ENCODE measurements around the gene RPL15. TPM values are rescaled to one million over a fixed set of nuclear protein-coding genes. Genes with fewer than 3 reads are reported as not detected.

RPL15 gene
- total and polyA plus RNA-seq, 2 of the 8 experiments (the other 6 are each of a cell fraction or from before 2014, with no cell fraction given), result 2,819 to 6,473 TPM

DNA sequence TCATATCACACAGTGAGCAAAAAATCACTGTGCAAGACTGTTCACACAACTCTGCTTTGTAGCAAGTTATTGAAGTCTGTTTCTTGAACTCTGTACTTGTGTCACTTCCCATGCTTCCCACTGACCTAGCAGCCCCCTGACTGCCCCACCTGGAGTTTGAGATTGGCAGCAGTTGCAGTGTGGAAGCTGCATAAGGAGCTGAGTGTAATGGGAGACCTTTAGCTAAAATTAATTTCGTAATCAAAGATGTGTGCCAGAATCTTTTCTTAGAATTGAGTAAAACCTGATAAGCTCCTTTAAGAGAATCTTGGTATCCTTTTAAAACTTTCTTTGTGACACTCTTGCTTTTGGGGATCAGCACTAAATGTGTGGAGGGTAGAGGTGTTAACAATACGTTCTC lies 43.0 kb upstream of the RPL15 start:
- no peak overlapping the region for H3K14ac ChIP-seq (ENCODE audit: insufficient read length)
- no peak overlapping the region for H2BK5ac ChIP-seq (ENCODE audit: low read depth, low read length)
- H3K4me1 ChIP-seq (replicated peaks in 1 of 4; ENCODE audit: control insufficient read depth in 3 of 4, insufficient read depth in 4 of 4, low read length in 3 of 4), result no peaks in the 10 kb centered on the region; a peak in 2 of 7 replicates
- no peak overlapping the region for H3K18ac ChIP-seq (ENCODE audit: extremely low read depth, low read length)
- TF ChIP-seq CEBPB (IDR thresholded peaks at IDR 0.05; ENCODE audit: low read depth, low read length), result no peak
- peaks cover 0 to 8% of the 10 kb centered on the region in 2 experiments for H4K20me1 ChIP-seq (replicated peaks in 1 of 2; ENCODE audit: control insufficient read depth in 1 of 2, insufficient read depth in 2 of 2, low read length in 2 of 2)
- no peak overlapping the region for H3K4ac ChIP-seq (replicated peaks; ENCODE audit: insufficient read length, low read depth, low read length)
- DNase-seq (ENCODE audit: low read depth in 1 of 2, low spot score in 2 of 2) (no peak), FAIRE-seq (no peak)
- no peak overlapping the region for H2BK12ac ChIP-seq (ENCODE audit: low read depth, low read length)
- peaks cover 3 to 67% of the 10 kb centered on the region in 2 experiments for H3K79me2 ChIP-seq (ENCODE audit: control insufficient read depth in 1 of 2, insufficient read depth in 2 of 2, low read length in 2 of 2)
- H3K23ac ChIP-seq (ENCODE audit: insufficient read length), result no peak overlapping the region
- no peaks in the 10 kb centered on the region for H3K23me2 ChIP-seq (ENCODE audit: low read depth, low read length)
- no peak overlapping the region for H2AK5ac ChIP-seq (ENCODE audit: low read depth, low read length)
- no peak overlapping the region for H2BK120ac ChIP-seq (replicated peaks; ENCODE audit: low read depth, low read length)
- CTCF ChIA-PET (ENCODE audit: partially characterized antibody), result interaction anchor here (0.9 to 3.2 kb wide), 5 partner anchors 9 to 103 kb away, joined by 3 to 15 read pairs (median 4); no protein-coding TSS in a partner anchor
- H3K56ac ChIP-seq (replicated peaks; ENCODE audit: insufficient read length, low read depth, low read length), result no peak overlapping the region
- H3K36me3 ChIP-seq (ENCODE audit: control insufficient read depth in 2 of 4, insufficient read depth in 4 of 4, low read length in 3 of 4), result peaks cover 0 to 16% (median 6%) of the 10 kb centered on the region in 4 experiments; a peak in 5 of 8 replicates
- no peak overlapping the region for H2BK15ac ChIP-seq (ENCODE audit: low read length)
- POLR2A ChIA-PET (ENCODE audit: partially characterized antibody), result interaction anchor here (1.0 to 3.3 kb wide), 2 partner anchors 11 to 43 kb away, joined by 3 to 14 read pairs; partner anchors contain the start of genes NKIRAS1 and RPL15
- no peak overlapping the region for H4K91ac ChIP-seq (replicated peaks; ENCODE audit: insufficient read length, low read length)
- H3K9ac ChIP-seq (replicated peaks in 1 of 4; ENCODE audit: extremely low read depth in 1 of 4, low read depth in 3 of 4, low read length in 3 of 4), result no peak overlapping the region
- no peak overlapping the region for H3K4me2 ChIP-seq (ENCODE audit: insufficient read depth in 1 of 2, low read depth in 2 of 2, low read length in 2 of 2)
- 94% methylated on average over 2 of the region's 2 CpGs; no CpG with 5 or more reads in 1 of the 2 experiments for WGBS, 2 experiments (ENCODE audit: extremely low coverage in 1 of 2, insufficient coverage in 1 of 2, insufficient read length in 1 of 2, insufficient replicate concordance in 2 of 2, low coverage in 1 of 2, low lambda C conversion rate in 2 of 2, missing lambda C conversion rate in 1 of 2)
- no peak overlapping the region for H3K27ac ChIP-seq (ENCODE audit: low read depth, low read length)
- no peak overlapping the region for H2AFZ ChIP-seq (ENCODE audit: low read length)
- no peak overlapping the region for H2BK20ac ChIP-seq (ENCODE audit: low read length)
- H3K79me1 ChIP-seq (ENCODE audit: low read depth, low read length), result no peaks in the 10 kb centered on the region; the same call in 1 of the 2 replicates
- H4K5ac ChIP-seq (ENCODE audit: insufficient read length, low read depth, low read length), result no peak overlapping the region
- H3K27me3 ChIP-seq (replicated peaks in 1 of 4; ENCODE audit: control insufficient read depth in 3 of 4, extremely low read depth in 1 of 4, insufficient read depth in 3 of 4, low read length in 3 of 4), result peaks cover 0 to 1% (median 0%) of the 10 kb centered on the region in 4 experiments; a peak in 1 of 7 replicates
- no peak overlapping the region for H4K8ac ChIP-seq (ENCODE audit: extremely low read depth, insufficient read depth, low read length)
- no peak overlapping the region for H3K4me3 ChIP-seq (ENCODE audit: extremely low read depth in 1 of 4, insufficient read depth in 2 of 4, low read depth in 3 of 4, low read length in 4 of 4)
- peaks cover 8 to 9% of the 10 kb centered on the region in 2 experiments; a peak in 3 of 4 replicates for H3K9me3 ChIP-seq (ENCODE audit: insufficient read depth in 2 of 2, low read depth in 1 of 2, low read length in 1 of 2)

Measured in H1 (cell line).